GM19023 (cell line): ENCODE measurements around the gene PLCH2.

Source experiments
- ATAC-seq: cut with Tn5 transposase; IDR thresholded peaks from one replicate; pipeline ENCODE4 v1.9.1; 2021; ENCODE audit warnings: mild to moderate bottlenecking, moderate library complexity; ENCODE audit not compliant: unreplicated experiment

PLCH2 gene, protein sequence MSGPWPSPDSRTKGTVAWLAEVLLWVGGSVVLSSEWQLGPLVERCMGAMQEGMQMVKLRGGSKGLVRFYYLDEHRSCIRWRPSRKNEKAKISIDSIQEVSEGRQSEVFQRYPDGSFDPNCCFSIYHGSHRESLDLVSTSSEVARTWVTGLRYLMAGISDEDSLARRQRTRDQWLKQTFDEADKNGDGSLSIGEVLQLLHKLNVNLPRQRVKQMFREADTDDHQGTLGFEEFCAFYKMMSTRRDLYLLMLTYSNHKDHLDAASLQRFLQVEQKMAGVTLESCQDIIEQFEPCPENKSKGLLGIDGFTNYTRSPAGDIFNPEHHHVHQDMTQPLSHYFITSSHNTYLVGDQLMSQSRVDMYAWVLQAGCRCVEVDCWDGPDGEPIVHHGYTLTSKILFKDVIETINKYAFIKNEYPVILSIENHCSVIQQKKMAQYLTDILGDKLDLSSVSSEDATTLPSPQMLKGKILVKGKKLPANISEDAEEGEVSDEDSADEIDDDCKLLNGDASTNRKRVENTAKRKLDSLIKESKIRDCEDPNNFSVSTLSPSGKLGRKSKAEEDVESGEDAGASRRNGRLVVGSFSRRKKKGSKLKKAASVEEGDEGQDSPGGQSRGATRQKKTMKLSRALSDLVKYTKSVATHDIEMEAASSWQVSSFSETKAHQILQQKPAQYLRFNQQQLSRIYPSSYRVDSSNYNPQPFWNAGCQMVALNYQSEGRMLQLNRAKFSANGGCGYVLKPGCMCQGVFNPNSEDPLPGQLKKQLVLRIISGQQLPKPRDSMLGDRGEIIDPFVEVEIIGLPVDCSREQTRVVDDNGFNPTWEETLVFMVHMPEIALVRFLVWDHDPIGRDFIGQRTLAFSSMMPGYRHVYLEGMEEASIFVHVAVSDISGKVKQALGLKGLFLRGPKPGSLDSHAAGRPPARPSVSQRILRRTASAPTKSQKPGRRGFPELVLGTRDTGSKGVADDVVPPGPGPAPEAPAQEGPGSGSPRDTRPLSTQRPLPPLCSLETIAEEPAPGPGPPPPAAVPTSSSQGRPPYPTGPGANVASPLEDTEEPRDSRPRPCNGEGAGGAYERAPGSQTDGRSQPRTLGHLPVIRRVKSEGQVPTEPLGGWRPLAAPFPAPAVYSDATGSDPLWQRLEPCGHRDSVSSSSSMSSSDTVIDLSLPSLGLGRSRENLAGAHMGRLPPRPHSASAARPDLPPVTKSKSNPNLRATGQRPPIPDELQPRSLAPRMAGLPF (N-terminal part only)

GRCh38 chr1:2476061-2476999 lies at the start of gene PLCH2:
Gene PLCH2 (plus strand): TSS chr1:2476289. CDS start chr1:2476589, 300 bp downstream.
- ATAC-seq: no peak

DNA sequence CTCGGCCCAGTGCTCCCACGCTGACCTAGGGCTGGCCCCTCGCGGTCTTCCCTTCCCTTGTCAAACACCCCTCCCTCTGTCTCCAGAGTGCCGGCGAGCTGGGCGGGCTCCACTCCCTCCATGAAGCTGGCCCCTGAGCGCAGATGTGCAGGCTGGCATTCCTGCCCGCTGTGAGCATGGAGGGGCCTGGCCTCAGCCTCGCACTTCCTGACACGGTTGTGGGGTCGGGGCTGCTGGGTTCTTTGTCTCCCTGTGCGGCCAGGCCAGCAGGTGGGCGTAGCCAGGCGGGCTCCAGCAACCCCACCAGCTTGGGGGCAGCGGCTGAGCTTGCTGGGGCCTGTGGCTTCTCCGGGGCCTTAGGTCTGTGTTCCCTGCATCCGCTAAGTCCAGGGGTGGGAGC lies 49.5 kb upstream of the PLCH2 start:
- ATAC-seq: no peak

DNA sequence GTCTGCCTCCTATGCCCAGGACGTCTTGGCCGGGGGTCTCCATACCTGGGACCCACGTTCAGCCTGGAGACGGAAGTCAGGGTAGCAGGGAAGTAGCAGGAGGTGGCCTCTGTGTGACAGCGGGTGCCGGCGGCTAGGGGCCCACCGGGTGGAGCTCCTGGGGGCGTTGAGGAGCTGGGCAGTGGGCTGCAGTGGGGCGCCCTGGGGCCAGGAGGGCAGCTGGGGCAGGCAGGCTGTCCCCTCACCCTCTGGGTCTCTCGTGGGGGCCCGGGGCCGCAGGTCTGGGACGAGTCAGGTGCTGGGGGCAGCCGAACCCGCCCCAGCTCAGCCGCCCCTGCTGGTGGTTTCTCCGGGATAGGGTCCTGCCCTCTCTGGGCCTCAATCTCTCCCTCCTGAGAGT lies 49.0 kb upstream of the PLCH2 start:
- no peak for ATAC-seq

GRCh38 chr1:2427976-2428375 lies 48.1 kb upstream of the PLCH2 start:
- no peak for ATAC-seq

DNA sequence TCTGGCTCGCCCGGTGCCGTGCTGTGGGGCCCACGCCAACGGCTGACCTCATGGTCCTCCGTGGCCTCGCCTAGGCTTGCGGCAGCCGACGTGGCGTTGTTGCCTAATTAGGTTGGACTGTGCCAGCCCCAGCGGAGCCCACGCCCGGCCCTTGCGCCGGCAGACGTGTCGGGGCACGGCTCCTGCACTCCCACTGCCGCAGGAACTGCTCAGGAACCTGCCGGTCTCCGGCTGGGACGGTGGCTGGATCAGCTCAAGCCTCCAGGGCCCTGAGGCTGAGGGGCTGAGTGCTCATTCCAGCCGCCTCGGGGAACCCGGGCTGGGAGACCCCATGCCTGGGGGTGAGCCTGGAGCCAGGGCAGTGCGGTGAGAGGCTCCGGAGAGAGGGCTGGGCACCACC lies 47.6 kb upstream of the PLCH2 start:
- no peak for ATAC-seq

DNA sequence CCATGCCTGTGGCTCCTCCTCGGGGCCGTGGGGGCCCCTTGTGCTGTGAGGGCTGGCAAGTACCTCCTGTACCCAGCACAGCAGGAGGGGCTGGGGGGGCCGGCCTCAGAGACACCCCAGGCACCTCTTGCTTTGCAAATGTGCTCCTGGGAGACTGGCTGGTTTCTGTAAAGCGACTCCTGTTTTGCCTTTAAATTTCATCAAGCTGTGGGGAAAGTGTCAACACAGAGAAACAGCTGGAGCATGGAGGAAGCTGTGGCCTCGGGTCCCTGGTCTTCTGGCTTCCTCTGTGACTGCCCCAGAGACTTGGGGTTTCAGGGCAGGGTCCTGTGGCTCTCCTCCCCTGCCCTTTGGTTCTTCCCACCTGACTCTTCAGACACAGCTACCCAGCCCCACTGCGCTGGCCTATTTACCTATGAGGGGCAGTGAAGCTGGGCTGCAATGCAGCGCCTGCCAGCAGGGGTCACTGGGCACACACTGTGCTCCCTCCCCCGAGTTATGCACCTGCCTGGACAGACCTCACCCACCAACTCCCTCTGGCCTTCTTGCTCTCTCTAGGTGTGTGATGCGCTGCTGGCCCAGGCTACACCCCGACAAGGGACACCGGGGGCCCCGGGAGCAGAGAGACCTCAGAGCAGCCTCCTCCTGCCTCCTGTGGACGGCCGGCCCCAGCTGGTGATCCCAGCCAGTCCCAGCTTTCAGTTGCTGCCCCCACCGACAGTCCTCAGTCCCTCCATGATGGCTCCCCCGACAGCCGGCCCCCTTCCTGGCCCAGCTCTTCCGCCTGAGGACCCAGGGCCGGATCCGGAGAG lies 46.1 kb upstream of the PLCH2 start:
- no peak for ATAC-seq

DNA sequence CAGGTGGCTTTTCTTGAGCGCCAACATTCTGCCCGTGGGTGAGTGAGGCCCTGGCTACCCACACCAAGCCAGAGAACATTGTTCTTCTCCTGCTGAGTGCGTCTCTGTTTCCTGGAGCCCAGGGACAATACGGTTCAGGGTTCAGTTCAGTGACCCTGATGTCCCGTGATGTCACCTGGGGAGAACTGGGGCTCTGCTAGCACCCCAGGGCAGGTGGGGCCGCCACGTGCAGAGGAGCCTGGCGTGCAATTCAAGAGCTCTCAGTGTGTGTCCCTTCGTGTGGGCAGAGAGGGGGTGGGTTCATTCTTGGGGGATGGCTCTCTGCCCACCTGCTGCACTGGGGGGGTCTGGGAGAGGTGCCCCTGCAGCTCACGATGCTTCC lies 45.5 kb upstream of the PLCH2 start:
- no peak for ATAC-seq

- ATAC-seq: no peak
Observed at GRCh38 chr1:2431103-2431502, 45.0 kb upstream of the PLCH2 start.

DNA sequence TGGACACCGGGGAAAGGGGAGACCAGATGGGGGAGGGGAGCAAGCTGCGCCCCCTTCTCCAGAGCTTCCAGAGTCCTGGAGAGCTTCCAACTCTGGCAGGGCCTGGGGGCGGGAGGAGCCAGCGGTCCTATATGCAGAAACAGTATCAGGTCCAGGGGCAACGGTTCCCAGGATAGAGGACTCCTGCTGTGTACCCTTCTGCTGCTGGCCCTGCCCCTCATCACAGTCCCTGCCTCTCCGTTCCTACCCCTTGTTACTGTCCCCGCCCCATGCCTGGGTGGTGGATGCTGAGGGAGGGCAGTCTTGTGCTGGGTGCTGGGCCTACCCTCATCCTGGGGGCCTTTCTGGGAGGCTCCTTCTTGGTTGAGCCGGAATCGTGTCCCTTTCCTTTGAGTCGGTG lies 44.6 kb upstream of the PLCH2 start:
- ATAC-seq: no peak

GRCh38 chr1:2432441-2432844 lies 43.6 kb upstream of the PLCH2 start:
- no peak for ATAC-seq

DNA sequence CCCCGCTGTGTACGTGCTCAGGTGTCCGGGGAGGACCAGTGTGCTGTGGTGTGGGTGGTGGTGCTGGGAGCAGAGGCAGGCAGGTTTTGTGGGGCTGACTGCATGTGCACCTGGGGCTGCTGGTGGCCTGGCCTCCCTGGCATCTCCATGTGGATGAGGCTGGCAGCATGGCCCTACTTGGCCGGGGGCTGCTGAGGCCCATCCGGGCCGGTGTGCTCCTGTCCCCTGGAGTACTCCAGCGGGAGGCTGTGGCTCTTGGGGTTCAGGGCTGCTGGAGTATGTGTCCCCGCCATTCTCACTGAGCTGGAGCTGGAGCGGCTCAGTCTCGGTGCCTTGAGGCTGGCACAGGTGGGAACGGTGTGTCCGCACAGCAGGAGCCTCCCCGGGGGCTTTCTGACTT lies 42.9 kb upstream of the PLCH2 start:
- no peak for ATAC-seq

GRCh38 chr1:2433936-2434655 lies 42.0 kb upstream of the PLCH2 start:
- ATAC-seq: no peak

- ATAC-seq: no peak
Observed at GRCh38 chr1:2435091-2435490, 41.0 kb upstream of the PLCH2 start.

GRCh38 chr1:2435746-2436355 lies 40.2 kb upstream of the PLCH2 start:
- ATAC-seq: no peak

GRCh38 chr1:2436876-2437275 lies 39.2 kb upstream of the PLCH2 start:
- no peak for ATAC-seq

DNA sequence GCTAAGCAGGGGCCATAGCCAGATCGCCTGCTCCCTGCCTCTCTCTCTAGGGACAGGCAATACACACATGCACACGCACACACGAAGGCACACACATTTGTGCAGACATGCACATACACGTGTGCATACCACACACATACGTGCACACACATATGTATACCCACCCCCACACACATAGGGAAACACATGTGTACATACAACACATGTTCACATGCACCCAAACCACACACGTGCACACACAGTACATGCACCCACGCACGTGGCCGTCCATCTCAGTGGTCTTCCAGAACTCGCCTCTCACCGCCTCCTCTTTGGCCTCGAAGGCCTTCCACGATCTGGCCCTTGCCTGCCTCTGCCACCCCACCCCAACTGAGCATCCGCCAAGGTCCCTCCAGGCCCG lies 38.5 kb upstream of the PLCH2 start:
- no peak for ATAC-seq

DNA sequence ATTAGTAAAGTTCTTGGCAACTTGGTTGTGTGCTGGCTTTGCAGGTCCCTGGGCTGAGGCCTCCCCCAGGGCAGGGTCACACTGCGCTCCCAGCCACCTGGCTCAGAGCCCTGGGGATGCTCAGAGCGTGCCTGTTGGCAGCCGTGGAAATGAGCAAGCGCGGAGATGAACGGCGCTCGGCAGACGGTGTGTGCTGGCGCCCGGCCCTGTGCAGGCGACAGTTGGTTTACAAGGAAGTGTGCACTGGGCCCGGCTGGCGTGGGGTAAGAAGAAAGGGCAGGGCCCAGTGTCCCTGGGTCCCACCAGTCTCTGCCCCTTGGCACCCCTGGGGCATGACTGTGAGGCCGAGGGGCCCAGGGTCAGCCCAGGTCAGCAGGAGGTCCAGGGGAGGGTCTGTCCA lies 38.1 kb upstream of the PLCH2 start:
- no peak for ATAC-seq

- ATAC-seq: no peak
Observed at GRCh38 chr1:2438641-2439040, 37.4 kb upstream of the PLCH2 start.
